Neuronal stem cell (in vitro differentiated cells): ENCODE results near the gene PVALB.

Experiments
- DNase-seq: peaks from one replicate; pipeline ENCODE4 v3.0.0-alpha.2; 2013; ENCODE audit warnings: low spot score
- H2AFZ ChIP-seq: one replicate; pipeline ENCODE4 v1.6.1; 2013; ENCODE audit warnings: mild to moderate bottlenecking, low read length, inconsistent platforms
- H2AK5ac ChIP-seq: 2 replicates; pipeline ENCODE4 v1.6.1; 2013; ENCODE audit warnings: low read depth, mild to moderate bottlenecking, inconsistent platforms, low read length, moderate library complexity, mixed read lengths
- H2BK120ac ChIP-seq: 2 replicates; pipeline ENCODE4 v1.6.1; 2013; ENCODE audit warnings: low read depth, mild to moderate bottlenecking, inconsistent platforms, low read length, moderate library complexity, mixed read lengths
- H2BK12ac ChIP-seq: one replicate; pipeline ENCODE4 v1.6.1; 2013; ENCODE audit warnings: low read length, inconsistent platforms
- H2BK15ac ChIP-seq: 2 replicates; pipeline ENCODE4 v1.6.1; 2013; ENCODE audit warnings: mild to moderate bottlenecking, low read length, inconsistent platforms, mixed read lengths
- H2BK5ac ChIP-seq: one replicate; pipeline ENCODE4 v1.6.1; 2013; ENCODE audit warnings: inconsistent platforms, mild to moderate bottlenecking, low read length, moderate library complexity
- H3K14ac ChIP-seq: one replicate; pipeline ENCODE4 v1.6.1; 2013; ENCODE audit warnings: low read length, inconsistent platforms
- H3K18ac ChIP-seq: 2 replicates; pipeline ENCODE4 v1.6.1; 2013; ENCODE audit warnings: low read length, inconsistent platforms
- H3K23ac ChIP-seq: 2 replicates; pipeline ENCODE4 v1.6.1; 2013; ENCODE audit warnings: low read depth, mild to moderate bottlenecking, mixed read lengths, low read length, inconsistent platforms; ENCODE audit not compliant: poor library complexity
- H3K27ac ChIP-seq: replicated peaks from 3 replicates; pipeline ENCODE4 v1.5.1; 2013; ENCODE audit warnings: low read length, inconsistent platforms
- H3K27me3 ChIP-seq, 3 experiments: 2 replicates each; pipeline ENCODE4 v1.6.1; 2013; ENCODE audit warnings: low read length in 3 of 3, mild to moderate bottlenecking in 2 of 3, inconsistent platforms in 1 of 3, low read depth in 1 of 3, mixed read lengths in 1 of 3, moderate library complexity in 1 of 3; ENCODE audit not compliant: control insufficient read depth in 3 of 3, insufficient read depth in 3 of 3
- H3K36me3 ChIP-seq, 2 donors: replicated peaks in 1 of 2; 2 replicates each; pipeline ENCODE4 v1.6.1; 2013; ENCODE audit warnings: low read length in 2 of 2; ENCODE audit not compliant: control insufficient read depth in 2 of 2, insufficient read depth in 2 of 2
- H3K4ac ChIP-seq: 2 replicates; pipeline ENCODE4 v1.6.1; 2013; ENCODE audit warnings: inconsistent platforms, mild to moderate bottlenecking, low read length, moderate library complexity
- H3K4me1 ChIP-seq, 2 donors: 1 replicate in 1 of 2; 2 replicates in 1 of 2; pipeline ENCODE4 v1.6.1; 2013; ENCODE audit warnings: low read length in 2 of 2, low read depth in 1 of 2; ENCODE audit not compliant: control insufficient read depth in 2 of 2, insufficient read depth in 1 of 2
- H3K4me2 ChIP-seq: one replicate; pipeline ENCODE4 v1.6.1; 2013; ENCODE audit warnings: mild to moderate bottlenecking, low read length, inconsistent platforms; ENCODE audit not compliant: insufficient read depth, poor library complexity, severe bottlenecking
- H3K4me3 ChIP-seq, 2 donors: 2 replicates each; pipeline ENCODE4 v1.5.1; 2013; ENCODE audit warnings: low read length in 2 of 2, mild to moderate bottlenecking in 2 of 2, inconsistent platforms in 1 of 2, moderate library complexity in 1 of 2
- H3K79me1 ChIP-seq: one replicate; pipeline ENCODE4 v1.6.1; 2013; ENCODE audit warnings: low read depth, mild to moderate bottlenecking, inconsistent platforms, low read length, moderate library complexity
- H3K9ac ChIP-seq: one replicate; pipeline ENCODE4 v1.6.1; 2013; ENCODE audit warnings: mild to moderate bottlenecking, low read depth, low read length, inconsistent platforms; ENCODE audit not compliant: poor library complexity
- H3K9me3 ChIP-seq, 2 donors: replicated peaks in 1 of 2; 2 replicates each; pipeline versions ENCODE3 to v1.6.1; 2013; ENCODE audit warnings: low read length in 2 of 2, mild to moderate bottlenecking in 2 of 2, inconsistent platforms in 1 of 2, low read depth in 1 of 2, mixed read lengths in 1 of 2, moderate library complexity in 1 of 2; ENCODE audit not compliant: control insufficient read depth in 2 of 2, insufficient read depth in 1 of 2
- H4K8ac ChIP-seq: one replicate; pipeline ENCODE4 v1.6.1; 2013; ENCODE audit warnings: low read depth, mild to moderate bottlenecking, inconsistent platforms, low read length, moderate library complexity
- H4K91ac ChIP-seq: one replicate; pipeline ENCODE4 v1.6.1; 2013; ENCODE audit warnings: low read length, low read depth, mild to moderate bottlenecking, inconsistent platforms; ENCODE audit not compliant: poor library complexity
- WGBS, 2 donors: extraction: QIAGEN DNeasy Blood & Tissue Kit; methylation state at CpG; one replicate each; pipeline ENCODE4 v1.1.7; 2013; ENCODE audit warnings: missing lambda C conversion rate in 2 of 2, mixed read lengths in 1 of 2; ENCODE audit not compliant: insufficient read length in 2 of 2, insufficient replicate concordance in 1 of 2; ENCODE audit errors: extremely low coverage in 2 of 2; 5-methylcytosine and 5-hydroxymethylcytosine counted together

PVALB gene

GRCh38 chr22:36814801-36815200 is 2.0 kb downstream of the PVALB start:
- DNase-seq = no peak
- H3K4ac ChIP-seq = no peak overlapping the region
- no peak overlapping the region for H3K18ac ChIP-seq
- H3K9me3 ChIP-seq = no peaks in the 10 kb centered on the region
- no peak overlapping the region for H3K14ac ChIP-seq
- peaks cover 11 to 28% of the 10 kb centered on the region in 2 donors for H3K4me1 ChIP-seq
- no peak overlapping the region for H2BK12ac ChIP-seq
- H3K27me3 ChIP-seq = peaks cover 6 to 43% (median 11%) of the 10 kb centered on the region in 3 experiments
- H3K23ac ChIP-seq = no peak overlapping the region
- no peak overlapping the region for H2BK15ac ChIP-seq
- H3K27ac ChIP-seq = no peak overlapping the region
- no peak overlapping the region for H3K9ac ChIP-seq
- no peak overlapping the region for H2BK120ac ChIP-seq
- H3K4me2 ChIP-seq = no peak overlapping the region
- no peak overlapping the region for H4K91ac ChIP-seq
- H3K79me1 ChIP-seq = no peaks in the 10 kb centered on the region
- no peak overlapping the region for H2AFZ ChIP-seq
- H3K4me3 ChIP-seq = no peak overlapping the region
- H4K8ac ChIP-seq = no peak overlapping the region
- WGBS, 2 donors = no CpG with 5 or more reads among the region's 10 CpGs
- H2AK5ac ChIP-seq = peak overlapping the region; percentile 50
- peaks cover 0 to 34% of the 10 kb centered on the region in 2 donors for H3K36me3 ChIP-seq
- no peak overlapping the region for H2BK5ac ChIP-seq

DNA sequence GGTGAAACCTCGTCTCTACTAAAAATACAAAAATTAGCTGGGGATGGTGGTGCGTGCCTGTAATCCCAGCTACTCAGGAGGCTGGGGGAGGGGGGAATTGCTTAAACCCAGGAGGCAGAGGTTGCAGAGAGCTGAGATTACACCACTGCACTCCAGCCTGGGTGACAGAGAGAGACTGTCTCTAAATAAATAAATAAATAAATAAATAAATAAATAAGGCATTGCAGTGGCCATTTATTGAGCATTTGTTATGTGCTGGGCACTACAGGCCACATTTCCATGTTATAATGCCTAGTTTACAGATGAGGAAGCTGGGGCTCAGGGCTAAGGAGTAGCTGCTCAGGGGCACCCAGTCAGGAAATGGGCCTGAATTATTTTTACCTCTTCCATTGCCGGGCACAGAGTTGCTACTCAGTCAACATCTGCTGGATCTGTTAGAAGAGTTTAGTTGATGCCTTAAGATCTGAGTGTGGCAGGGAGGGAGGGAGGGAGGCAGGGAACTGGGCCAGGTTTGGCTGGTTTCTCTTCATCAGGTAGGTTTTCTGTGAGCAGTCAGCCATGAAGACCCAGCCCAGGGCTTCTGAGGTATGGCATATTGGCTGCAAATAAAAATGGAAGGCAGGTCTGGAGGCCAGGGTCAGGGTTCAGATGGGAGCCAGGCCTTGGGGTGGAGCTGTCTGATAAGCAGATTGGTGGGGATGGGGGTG is 5.6 kb downstream of the PVALB start:
- no peak overlapping the region for H3K14ac ChIP-seq
- no peak overlapping the region for H3K9ac ChIP-seq
- no peak overlapping the region for H3K4me3 ChIP-seq
- DNase-seq = no peak
- H3K18ac ChIP-seq = no peak overlapping the region
- no peak overlapping the region for H2AFZ ChIP-seq
- H3K36me3 ChIP-seq = peaks cover 0 to 34% of the 10 kb centered on the region in 2 donors
- H3K79me1 ChIP-seq = no peaks in the 10 kb centered on the region
- H3K27ac ChIP-seq = no peak overlapping the region
- WGBS, 2 donors = no CpG with 5 or more reads among the region's 3 CpGs
- no peak overlapping the region for H2BK12ac ChIP-seq
- H3K4me2 ChIP-seq = no peak overlapping the region
- no peak overlapping the region for H4K91ac ChIP-seq
- H2AK5ac ChIP-seq = no peak overlapping the region
- H4K8ac ChIP-seq = no peak overlapping the region
- no peak overlapping the region for H2BK5ac ChIP-seq
- no peak overlapping the region for H2BK15ac ChIP-seq
- H3K4ac ChIP-seq = no peak overlapping the region
- H3K27me3 ChIP-seq = peaks cover 0 to 21% (median 4%) of the 10 kb centered on the region in 3 experiments
- H2BK120ac ChIP-seq = no peak overlapping the region
- no peaks in the 10 kb centered on the region for H3K9me3 ChIP-seq
- H3K23ac ChIP-seq = no peak overlapping the region
- peaks cover 9 to 38% of the 10 kb centered on the region in 2 donors for H3K4me1 ChIP-seq

- no peaks in the 10 kb centered on the region for H3K9me3 ChIP-seq
- H3K27ac ChIP-seq = no peak overlapping the region
- H3K4me1 ChIP-seq = peaks cover 6 to 24% of the 10 kb centered on the region in 2 donors
- H3K4ac ChIP-seq = no peak overlapping the region
- peaks cover 0 to 4% (median 0%) of the 10 kb centered on the region in 3 experiments for H3K27me3 ChIP-seq
- no peak overlapping the region for H2BK120ac ChIP-seq
- no peak overlapping the region for H2BK5ac ChIP-seq
- DNase-seq = no peak
- no peak overlapping the region for H2BK12ac ChIP-seq
- no peak overlapping the region for H3K23ac ChIP-seq
- no peak overlapping the region for H2AK5ac ChIP-seq
- H4K91ac ChIP-seq = no peak overlapping the region
- no peak overlapping the region for H3K18ac ChIP-seq
- H3K79me1 ChIP-seq = no peaks in the 10 kb centered on the region
- H2BK15ac ChIP-seq = no peak overlapping the region
- H3K4me3 ChIP-seq = no peak overlapping the region
- no peak overlapping the region for H3K4me2 ChIP-seq
- H3K14ac ChIP-seq = no peak overlapping the region
- H2AFZ ChIP-seq = no peak overlapping the region
- H3K9ac ChIP-seq = no peak overlapping the region
- H4K8ac ChIP-seq = no peak overlapping the region
- WGBS, 2 donors = no CpG with 5 or more reads among the region's 6 CpGs
- peaks cover 0 to 29% of the 10 kb centered on the region in 2 donors for H3K36me3 ChIP-seq
These were observed 7.5 kb downstream of the PVALB start for GRCh38 chr22:36809351-36809750.

DNA sequence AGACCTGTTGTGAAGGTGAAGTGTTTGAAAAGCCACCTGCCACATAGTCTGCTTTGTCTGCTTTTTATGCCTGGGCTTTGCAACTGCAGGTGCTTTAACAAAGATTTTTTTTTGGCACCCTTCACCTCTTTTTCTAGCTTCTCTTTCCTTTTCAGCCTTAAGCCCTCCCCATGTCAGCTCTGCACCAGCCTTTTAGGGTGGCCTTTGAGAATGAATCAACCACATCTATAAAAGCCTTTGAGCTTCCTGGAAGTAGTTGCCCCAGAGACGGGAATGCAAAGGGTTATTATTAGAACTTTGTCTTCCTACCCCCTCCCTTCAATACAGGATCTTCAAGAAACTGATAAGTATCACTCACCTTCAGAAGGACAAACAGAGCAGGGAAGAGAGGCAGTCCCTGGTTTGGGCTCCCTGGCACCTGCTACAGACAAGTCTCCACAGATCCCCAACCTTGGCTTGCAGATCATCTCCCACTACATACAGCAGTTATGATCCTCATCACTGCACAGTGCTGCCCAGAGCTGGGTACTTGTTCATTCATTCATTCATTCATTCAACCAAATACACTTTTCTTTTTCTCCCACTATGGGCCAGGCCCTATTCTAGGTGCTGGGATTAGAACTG is 8.0 kb downstream of the PVALB start:
- H3K4ac ChIP-seq = no peak overlapping the region
- H3K9me3 ChIP-seq = no peaks in the 10 kb centered on the region
- no peak overlapping the region for H3K23ac ChIP-seq
- no peaks in the 10 kb centered on the region for H3K79me1 ChIP-seq
- no CpG with 5 or more reads among the region's 1 CpG for WGBS, 2 donors
- DNase-seq = no peak
- H3K18ac ChIP-seq = peak overlapping the region; percentile 11
- H2BK120ac ChIP-seq = no peak overlapping the region
- no peak overlapping the region for H2BK15ac ChIP-seq
- H3K9ac ChIP-seq = no peak overlapping the region
- no peak overlapping the region for H3K14ac ChIP-seq
- no peak overlapping the region for H3K4me2 ChIP-seq
- no peak overlapping the region for H2BK12ac ChIP-seq
- no peak overlapping the region for H2AFZ ChIP-seq
- no peak overlapping the region for H4K91ac ChIP-seq
- H3K27ac ChIP-seq = no peak overlapping the region
- H2BK5ac ChIP-seq = no peak overlapping the region
- H3K4me3 ChIP-seq = no peak overlapping the region
- H2AK5ac ChIP-seq = no peak overlapping the region
- peaks cover 6 to 24% of the 10 kb centered on the region in 2 donors for H3K4me1 ChIP-seq
- H4K8ac ChIP-seq = no peak overlapping the region
- H3K36me3 ChIP-seq = peaks cover 0 to 24% of the 10 kb centered on the region in 2 donors
- H3K27me3 ChIP-seq = no peaks in the 10 kb centered on the region
